Tibial nerve (tissue), 3 donors: Measurements from ENCODE around the gene CPSF2.

Experiments
- CTCF ChIP-seq, 5 experiments: fragments of 200-600 bp in 3 of 5; fragments of 450-650 bp in 2 of 5; sonication (generic) in 3 of 5; IDR thresholded peaks; one replicate each; pipeline ENCODE4 v1.5.1; 2016 to 2019; ENCODE audit warnings: antibody characterized with exemption in 5 of 5, mild to moderate bottlenecking in 3 of 5, moderate library complexity in 2 of 5
- POLR2A ChIP-seq, 2 donors: fragments of 450-650 bp; IDR thresholded peaks; one replicate each; pipeline ENCODE4 v1.6.1; 2017; ENCODE audit warnings: antibody characterized with exemption in 2 of 2, mild to moderate bottlenecking in 2 of 2, moderate library complexity in 2 of 2

- TF ChIP-seq CTCF (IDR thresholded peaks at IDR 0.05) (no peak), POLR2A (IDR thresholded peaks at IDR 0.05) (no peak)
These were observed 32.6 kb downstream of the CPSF2 start for GRCh38 chr14:92154283-92154942.
